AG09319 (cell line): ENCODE results near the gene FAM135A.

Source experiments
- DNase-seq: peaks from one replicate; pipeline ENCODE4 v3.0.0-alpha.2; 2010; ENCODE audit warnings: low read depth; ENCODE audit errors: extremely low read depth
- CTCF ChIP-seq: IDR thresholded peaks from 2 replicates; pipeline ENCODE4 v1.5.1; 2011; ENCODE audit warnings: low read depth, mild to moderate bottlenecking, inconsistent platforms, low read length, moderate library complexity

The FAM135A gene

GRCh38 chr6:70412252-70413113 lies 825 bp upstream of the FAM135A start:
- no peak for TF ChIP-seq CTCF
- no peak for DNase-seq

GRCh38 chr6:70413992-70414494 lies 735 bp downstream of the FAM135A start:
- no peak; the same call in 1 of the 2 replicates for TF ChIP-seq CTCF
- no peak for DNase-seq

GRCh38 chr6:70414813-70415212 lies 1.5 kb downstream of the FAM135A start:
- no peak for DNase-seq

GRCh38 chr6:70415247-70415646 lies 1.9 kb downstream of the FAM135A start:
- TF ChIP-seq CTCF, result no peak
- DNase-seq, result no peak

More at GRCh38 chr6:70414813-70415212, 1.5 kb downstream of the FAM135A start:
- no peak; the same call in 1 of the 2 replicates for TF ChIP-seq CTCF

GRCh38 chr6:70415660-70416059 lies 2.4 kb downstream of the FAM135A start:
- TF ChIP-seq CTCF, result no peak

GRCh38 chr6:70421509-70421908 lies 8.2 kb downstream of the FAM135A start:
- DNase-seq, result no peak
- no peak for TF ChIP-seq CTCF

More at GRCh38 chr6:70415660-70416059, 2.4 kb downstream of the FAM135A start:
- no peak for DNase-seq
